NCI-H2107 treated with DMSO at 0.1 percent for 48 hours (cell line): ENCODE measurements around the gene HMGXB4.
A peak's percentile ranks its signal among the peaks of the same experiment; 100 is the strongest.

Experiments
- DNase-seq: peaks from one replicate; lab custom pipeline; 2025; ENCODE audit not compliant: unreplicated experiment; lab: John Stamatoyannopoulos, UW

HMGXB4 gene

GRCh38 chr22:35308480-35309021 is 51.3 kb downstream of the HMGXB4 start:
- no peak for DNase-seq

DNA sequence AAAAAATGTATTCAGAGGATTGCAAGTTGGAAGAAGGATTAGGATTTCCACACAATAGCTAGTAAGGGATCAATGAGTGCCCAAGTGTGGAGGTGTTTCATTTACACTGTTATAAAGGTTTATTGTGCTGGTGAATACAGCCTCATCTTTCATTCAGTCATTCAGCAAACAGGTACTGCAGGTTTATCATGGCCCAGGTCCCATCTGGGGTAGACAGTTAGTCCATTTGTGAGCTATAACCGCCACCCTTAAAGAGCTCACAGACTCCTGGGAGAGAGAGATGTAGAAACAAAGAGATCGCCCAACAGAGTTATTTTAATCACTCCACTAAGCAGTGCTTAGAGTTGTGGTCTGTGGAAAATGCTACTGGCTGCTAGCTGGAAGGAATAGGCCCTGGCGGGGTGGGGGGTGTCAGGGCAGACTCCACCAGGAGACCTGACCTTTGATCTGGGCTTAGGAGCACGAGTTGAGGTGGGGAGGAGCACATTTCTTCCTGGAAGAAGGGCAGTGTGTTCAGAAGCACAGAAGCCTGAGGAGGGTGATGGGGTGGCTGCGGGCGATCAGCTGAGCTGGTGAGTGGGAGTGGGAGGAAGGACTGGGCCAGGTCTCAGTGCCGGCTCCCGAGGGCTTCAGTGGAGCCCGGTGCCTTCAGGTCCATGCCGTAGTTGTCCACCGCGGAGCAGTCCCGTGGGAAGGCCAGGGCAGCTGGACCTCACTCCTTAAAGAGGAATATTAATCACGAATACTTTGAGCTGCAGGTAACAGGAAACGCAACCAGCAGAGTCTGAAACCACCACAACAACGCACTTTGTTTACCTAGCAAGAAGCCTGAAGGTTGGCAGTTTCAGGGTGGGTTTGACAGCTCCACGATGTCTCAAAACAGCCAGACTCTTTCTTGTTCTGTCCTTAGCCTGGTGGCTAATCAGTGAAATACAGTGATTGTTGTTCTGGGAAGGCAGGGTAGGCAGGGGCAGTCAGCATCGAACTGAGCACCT is 53.6 kb downstream of the HMGXB4 start:
- DNase-seq: no peak

- no peak for DNase-seq
Observed at GRCh38 chr22:35311551-35311999, 54.3 kb downstream of the HMGXB4 start.

DNA sequence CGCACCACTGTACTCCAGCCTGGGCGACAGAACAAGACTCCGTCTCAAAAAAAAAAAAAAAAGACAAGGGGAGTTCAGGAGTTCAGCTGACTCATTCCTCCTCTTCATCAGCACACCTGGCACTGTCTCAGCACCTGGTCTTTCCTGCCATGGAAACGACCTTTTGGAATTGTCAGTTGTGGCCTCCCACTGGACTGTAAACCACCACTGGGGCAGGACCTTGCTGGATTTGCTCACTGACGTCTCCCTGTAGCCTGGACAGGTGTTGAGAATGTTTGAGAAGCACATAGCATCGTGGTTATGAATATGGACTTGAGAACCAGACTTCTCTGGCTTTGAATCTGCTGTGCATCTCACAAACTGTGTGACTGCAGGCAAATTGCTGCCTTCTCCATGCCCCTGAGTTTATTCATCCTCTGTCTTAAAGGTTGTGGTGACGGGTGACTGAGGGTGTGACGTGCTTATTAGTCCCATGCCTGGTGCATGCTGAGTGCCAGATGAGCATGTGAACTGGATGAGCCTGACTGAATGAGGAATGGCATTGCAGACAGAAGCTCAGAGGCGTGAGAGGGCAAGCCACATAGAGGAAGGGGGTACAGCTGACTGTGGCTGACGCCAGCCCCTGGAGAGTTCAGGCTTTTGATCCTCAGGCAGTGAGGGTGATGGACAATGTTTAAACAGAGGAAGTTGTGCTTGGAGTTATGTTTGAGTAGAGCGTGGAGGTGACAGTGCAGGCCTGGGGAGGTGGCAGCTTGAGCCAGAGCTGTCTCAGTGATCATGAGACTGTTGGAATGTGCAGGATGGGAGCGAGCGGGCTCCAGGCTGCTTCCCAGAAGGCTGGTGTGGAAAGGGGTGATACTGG is 55.1 kb downstream of the HMGXB4 start:
- no peak for DNase-seq

DNA sequence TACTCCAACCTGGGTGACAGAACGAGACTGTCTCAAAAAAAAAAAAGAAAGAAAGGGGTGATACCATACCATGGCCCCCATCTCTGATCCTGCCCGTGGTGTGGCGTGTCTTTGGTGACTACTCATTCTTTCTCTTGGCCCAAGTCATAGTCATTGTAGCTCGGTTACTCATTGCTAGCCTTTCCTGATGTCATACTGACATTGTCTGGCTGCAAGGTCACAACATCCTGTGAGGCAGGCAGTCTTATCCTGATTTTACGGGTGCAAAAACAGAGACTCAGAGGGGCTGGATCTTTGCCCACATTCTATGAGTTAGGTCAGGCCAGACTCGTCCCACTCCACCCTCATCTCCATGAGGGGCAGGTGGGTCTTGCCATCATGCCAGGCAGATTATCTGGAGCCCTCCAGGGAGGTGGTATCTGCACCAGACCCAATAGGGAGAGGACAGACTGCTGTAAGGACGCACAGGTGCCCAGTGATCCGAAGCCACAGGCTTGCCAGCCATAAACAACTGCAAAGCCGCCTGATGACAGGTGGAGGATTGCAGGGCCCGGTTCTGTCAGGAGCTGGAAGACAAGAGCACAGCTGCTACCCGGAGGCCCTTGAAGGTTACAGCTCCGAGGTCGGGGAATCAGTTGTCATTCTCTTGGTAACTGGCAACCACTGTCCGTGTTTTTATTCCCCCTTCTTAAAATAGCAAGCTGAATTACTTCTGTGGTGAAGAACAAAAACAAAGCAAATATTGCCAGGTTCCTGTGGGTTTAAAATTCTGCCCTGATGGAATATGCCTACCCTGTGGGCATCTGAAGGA is 56.2 kb downstream of the HMGXB4 start:
- peak; percentile 38 for DNase-seq

DNA sequence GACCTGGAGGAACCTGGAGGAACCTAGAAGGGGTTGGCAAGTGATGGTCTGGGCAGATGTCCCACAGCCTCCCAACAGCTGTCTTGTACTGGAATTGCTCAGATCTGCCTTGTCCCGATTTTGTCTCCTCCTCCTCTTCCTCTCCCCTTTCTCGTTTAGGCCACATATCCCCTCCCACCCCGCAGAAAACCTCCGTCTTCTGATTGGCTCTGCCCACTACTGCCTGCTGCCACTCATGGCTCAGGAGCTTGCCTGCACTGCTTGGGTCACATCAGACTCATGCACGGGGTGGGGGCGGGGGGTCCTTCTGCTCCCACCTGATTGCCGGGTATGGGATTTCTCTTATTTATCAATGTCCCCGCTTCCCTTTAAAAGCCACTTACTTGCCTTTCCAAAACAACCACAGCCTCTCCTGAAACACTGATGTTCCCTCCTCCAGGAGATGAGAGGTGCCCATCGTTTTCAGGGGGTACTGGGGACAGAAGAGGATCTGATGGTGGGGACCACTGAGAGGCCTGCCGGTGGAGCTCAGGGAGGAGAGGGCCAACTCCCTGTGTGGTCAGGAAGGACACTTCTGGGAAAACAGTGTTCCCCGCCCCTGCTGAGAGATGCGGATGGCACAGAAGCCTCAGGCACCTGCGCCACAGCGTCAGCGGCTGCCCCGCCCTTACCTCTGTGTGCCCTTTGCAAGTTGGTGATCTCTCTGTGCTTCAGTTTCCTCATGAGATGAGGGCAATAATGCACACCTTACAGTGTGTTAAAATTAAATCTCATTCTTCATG is 57.1 kb downstream of the HMGXB4 start:
- DNase-seq: peak; percentile 30

GRCh38 chr22:35315141-35315854 is 58.0 kb downstream of the HMGXB4 start:
- DNase-seq: no peak

- DNase-seq: peak; percentile 33
Observed at GRCh38 chr22:35315855-35316745, 58.8 kb downstream of the HMGXB4 start.

DNA sequence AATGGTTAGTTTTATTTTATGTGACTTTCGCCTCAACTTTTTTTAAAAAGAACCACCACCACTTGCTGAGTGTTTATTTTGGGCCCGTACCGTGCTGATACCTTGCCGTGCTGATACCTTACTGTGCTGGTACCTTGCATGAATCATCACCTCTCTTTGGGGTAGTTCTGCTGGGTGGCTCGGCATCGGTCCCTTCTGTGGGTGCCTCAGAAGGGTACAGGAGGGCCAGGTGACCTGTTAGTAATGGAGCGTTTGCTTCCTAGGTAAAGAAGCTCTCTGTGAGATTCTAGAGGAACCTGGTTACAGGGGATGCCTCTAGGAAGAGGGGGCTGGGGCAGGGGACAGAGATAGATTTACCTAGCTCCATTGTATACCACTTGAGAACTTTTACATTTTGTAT is 59.5 kb downstream of the HMGXB4 start:
- no peak for DNase-seq

- no peak for DNase-seq
Observed at GRCh38 chr22:35317680-35318290, 60.5 kb downstream of the HMGXB4 start.

DNA sequence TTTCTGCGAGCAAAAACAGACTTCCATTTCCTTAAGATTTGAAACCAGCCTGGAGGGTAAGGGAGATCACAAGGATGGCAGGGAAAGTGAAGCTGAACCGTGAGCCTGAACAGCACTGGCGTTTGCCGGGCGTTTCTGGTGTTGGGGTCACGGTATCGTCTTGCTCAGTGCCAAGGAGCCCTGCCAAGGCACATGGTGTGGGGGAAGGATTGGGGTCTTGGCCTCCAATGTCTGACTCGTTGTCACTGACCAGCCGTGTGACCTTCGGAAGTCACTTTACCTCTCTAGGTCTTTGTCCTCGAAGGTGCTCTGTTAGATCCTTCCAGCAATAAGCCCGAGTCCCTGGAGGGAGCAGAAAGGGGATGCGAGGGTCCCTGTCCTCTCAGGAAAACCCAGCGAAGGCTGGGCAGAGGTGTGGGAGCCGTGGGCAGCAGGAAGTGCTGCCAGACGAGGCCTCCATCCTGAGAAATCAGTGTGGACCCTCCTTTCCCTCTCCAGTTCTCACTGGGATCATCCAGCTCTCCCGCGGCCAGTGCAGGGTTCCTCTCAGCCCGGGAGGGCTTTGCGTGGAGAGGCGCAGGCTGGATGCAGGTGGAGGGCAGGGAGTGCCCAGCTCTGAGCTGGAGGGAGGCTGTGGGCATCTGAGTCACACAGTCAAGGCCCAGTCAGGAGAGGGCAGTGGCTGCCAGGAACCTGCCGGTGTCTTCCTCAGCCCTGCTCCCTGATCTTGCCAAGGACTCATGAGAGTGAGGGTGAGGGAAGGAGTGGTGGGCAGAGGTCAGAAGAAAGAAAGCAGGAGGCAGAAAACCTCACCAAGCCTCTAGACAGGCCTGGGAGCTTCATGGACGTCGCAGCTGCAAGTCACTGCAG is 61.3 kb downstream of the HMGXB4 start:
- DNase-seq: no peak

GRCh38 chr22:35319244-35319985 is 62.1 kb downstream of the HMGXB4 start:
- DNase-seq: no peak

GRCh38 chr22:35322126-35322525 is 64.8 kb downstream of the HMGXB4 start:
- no peak for DNase-seq

- DNase-seq: no peak
Observed at GRCh38 chr22:35322893-35323292, 65.6 kb downstream of the HMGXB4 start.

DNA sequence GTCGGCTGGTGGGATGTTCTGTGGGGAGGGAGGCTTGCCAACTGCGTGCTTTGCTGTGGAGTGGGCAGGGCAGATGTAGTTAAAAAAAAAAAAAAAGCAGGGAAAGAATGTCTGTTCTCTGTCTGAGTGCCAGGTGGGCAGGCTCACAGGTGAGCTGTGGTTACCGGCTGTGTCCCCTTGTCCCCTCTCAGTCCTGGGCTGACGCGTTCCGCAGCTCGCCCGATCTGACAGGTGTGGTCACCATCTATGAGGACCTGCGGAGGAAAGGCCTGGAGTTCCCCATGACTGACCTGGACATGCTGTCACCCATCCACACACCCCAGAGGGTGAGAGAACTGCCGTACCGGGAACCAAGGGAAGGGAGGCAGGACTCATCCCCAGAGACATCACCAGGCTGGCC is 66.0 kb downstream of the HMGXB4 start:
- DNase-seq: no peak

- DNase-seq: no peak
Observed at GRCh38 chr22:35324067-35324466, 66.8 kb downstream of the HMGXB4 start.
